ENCODE results near the gene FAM168A.

DNA sequence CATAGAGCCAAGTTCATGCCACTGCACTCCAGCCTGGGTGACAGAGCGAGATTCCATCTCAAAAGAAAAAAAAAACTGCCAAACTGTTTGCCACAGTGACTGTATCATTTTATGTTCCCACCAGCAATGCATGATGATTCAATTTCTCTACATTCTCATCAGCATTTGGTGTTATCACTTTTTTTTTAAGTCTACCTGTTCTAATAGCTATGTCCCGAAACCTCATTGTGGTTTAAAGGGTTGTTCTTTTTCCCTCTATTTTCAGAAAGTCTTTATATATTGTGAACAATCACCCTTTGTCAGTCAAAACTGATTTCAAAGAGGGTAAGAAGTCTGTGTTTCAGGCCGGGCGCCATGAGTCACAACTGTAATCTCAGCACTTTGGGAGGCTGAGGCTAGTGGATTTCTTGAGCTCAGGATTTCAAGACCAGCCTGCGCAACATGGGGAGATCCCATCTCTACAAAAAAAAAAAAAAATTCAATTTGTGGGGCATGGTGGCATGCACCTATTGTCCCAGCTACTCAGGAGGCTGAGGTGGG lies 14.8 kb upstream of the FAM168A start:
- TF ChIP-seq ZC3H10 (CRISPR knock-in tag; IDR thresholded peaks at IDR 0.05) (no peak), ZFP3 (CRISPR knock-in tag; IDR thresholded peaks at IDR 0.05) (no peak), ZFP30 (CRISPR knock-in tag; IDR thresholded peaks at IDR 0.05) (no peak), OSR1 (CRISPR knock-in tag; IDR thresholded peaks at IDR 0.05) (no peak), RARB (CRISPR knock-in tag; IDR thresholded peaks at IDR 0.05) (no peak), ARNTL (CRISPR knock-in tag; IDR thresholded peaks at IDR 0.05; ENCODE audit: borderline replicate concordance, low read depth) (no peak), CSDC2 (CRISPR knock-in tag; IDR thresholded peaks at IDR 0.05) (no peak)
- TF ChIP-seq, protein P1, sequence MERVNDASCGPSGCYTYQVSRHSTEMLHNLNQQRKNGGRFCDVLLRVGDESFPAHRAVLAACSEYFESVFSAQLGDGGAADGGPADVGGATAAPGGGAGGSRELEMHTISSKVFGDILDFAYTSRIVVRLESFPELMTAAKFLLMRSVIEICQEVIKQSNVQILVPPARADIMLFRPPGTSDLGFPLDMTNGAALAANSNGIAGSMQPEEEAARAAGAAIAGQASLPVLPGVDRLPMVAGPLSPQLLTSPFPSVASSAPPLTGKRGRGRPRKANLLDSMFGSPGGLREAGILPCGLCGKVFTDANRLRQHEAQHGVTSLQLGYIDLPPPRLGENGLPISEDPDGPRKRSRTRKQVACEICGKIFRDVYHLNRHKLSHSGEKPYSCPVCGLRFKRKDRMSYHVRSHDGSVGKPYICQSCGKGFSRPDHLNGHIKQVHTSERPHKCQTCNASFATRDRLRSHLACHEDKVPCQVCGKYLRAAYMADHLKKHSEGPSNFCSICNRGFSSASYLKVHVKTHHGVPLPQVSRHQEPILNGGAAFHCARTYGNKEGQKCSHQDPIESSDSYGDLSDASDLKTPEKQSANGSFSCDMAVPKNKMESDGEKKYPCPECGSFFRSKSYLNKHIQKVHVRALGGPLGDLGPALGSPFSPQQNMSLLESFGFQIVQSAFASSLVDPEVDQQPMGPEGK (CRISPR knock-in tag; IDR thresholded peaks at IDR 0.05; ENCODE audit: borderline replicate concordance): no peak
- TF ChIP-seq, protein P2, sequence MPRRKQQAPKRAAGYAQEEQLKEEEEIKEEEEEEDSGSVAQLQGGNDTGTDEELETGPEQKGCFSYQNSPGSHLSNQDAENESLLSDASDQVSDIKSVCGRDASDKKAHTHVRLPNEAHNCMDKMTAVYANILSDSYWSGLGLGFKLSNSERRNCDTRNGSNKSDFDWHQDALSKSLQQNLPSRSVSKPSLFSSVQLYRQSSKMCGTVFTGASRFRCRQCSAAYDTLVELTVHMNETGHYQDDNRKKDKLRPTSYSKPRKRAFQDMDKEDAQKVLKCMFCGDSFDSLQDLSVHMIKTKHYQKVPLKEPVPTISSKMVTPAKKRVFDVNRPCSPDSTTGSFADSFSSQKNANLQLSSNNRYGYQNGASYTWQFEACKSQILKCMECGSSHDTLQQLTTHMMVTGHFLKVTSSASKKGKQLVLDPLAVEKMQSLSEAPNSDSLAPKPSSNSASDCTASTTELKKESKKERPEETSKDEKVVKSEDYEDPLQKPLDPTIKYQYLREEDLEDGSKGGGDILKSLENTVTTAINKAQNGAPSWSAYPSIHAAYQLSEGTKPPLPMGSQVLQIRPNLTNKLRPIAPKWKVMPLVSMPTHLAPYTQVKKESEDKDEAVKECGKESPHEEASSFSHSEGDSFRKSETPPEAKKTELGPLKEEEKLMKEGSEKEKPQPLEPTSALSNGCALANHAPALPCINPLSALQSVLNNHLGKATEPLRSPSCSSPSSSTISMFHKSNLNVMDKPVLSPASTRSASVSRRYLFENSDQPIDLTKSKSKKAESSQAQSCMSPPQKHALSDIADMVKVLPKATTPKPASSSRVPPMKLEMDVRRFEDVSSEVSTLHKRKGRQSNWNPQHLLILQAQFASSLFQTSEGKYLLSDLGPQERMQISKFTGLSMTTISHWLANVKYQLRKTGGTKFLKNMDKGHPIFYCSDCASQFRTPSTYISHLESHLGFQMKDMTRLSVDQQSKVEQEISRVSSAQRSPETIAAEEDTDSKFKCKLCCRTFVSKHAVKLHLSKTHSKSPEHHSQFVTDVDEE (CRISPR knock-in tag; IDR thresholded peaks at IDR 0.05): no peak
